ENCODE results near the gene DHCR7.

DNA sequence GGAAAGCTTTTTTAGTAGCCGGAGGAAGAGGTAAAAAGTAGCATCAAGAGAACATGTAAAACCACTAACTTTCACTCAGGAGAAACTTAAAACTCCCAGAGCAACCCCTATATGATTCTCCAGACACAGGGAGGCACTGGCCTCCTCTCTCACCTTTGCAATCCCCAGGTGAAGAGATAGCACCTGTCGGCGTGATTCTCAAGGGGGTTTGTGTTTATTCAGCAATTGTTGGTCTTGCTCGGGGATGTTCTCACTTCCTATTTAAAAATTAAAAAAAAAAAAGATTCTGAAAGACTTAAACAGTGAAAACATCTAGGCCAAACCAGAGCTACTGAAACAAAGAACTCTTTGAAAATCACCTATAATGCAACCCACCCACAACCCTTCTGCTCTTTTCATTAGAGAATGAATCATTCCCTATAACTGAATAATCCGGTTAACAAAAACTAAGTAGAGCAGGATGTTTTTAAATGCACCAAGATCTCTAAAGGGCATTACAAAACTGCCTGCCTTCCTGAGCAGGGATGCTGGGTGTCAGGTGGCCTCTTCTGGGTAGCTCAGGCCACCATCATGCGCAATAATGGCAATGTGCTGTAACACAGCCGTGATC, 24.9 kb downstream of the DHCR7 start:
- no peak for TF ChIP-seq EZH2phosphoT487 (IDR thresholded peaks at IDR 0.05; ENCODE audit: insufficient read depth, low read depth)
- no peak for TF ChIP-seq EZH2 (IDR thresholded peaks at IDR 0.05; ENCODE audit: insufficient read depth, poor library complexity, severe bottlenecking)

All from GM23248 (cell line).